ENCODE results near the gene FBXO24. TPM values are rescaled to one million over a fixed set of nuclear protein-coding genes. Genes with fewer than 3 reads are reported as not detected.

FBXO24 gene
- total and polyA plus RNA-seq, 9 of the 15 experiments (the other 6 are each of a cell fraction or from before 2014, with no cell fraction given): 0.17 to 0.95 (median 0.50) TPM

- TF ChIP-seq, protein P1, sequence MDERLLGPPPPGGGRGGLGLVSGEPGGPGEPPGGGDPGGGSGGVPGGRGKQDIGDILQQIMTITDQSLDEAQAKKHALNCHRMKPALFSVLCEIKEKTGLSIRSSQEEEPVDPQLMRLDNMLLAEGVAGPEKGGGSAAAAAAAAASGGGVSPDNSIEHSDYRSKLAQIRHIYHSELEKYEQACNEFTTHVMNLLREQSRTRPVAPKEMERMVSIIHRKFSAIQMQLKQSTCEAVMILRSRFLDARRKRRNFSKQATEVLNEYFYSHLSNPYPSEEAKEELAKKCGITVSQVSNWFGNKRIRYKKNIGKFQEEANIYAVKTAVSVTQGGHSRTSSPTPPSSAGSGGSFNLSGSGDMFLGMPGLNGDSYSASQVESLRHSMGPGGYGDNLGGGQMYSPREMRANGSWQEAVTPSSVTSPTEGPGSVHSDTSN (CRISPR knock-in tag; IDR thresholded peaks at IDR 0.05; ENCODE audit: low read depth): no peak
- TF ChIP-seq, protein P1 (tag; conservative IDR thresholded peaks at IDR 0.05; ENCODE audit: low read depth): peak; percentile 65
- peak; percentile 95 for TF ChIP-seq MGA (IDR thresholded peaks at IDR 0.05)
- no peak for TF ChIP-seq ZNF699 (CRISPR knock-in tag; IDR thresholded peaks at IDR 0.05; ENCODE audit: insufficient replicate concordance)
- 0 out of 2 replicates have a peak, but pooled peaks have one; percentile 24 for TF ChIP-seq ZKSCAN1 (IDR thresholded peaks at IDR 0.05; ENCODE audit: low read depth, low read length)
- 0 out of 2 replicates have a peak, but pooled peaks have one; percentile 68 for TF ChIP-seq ZNF174 (CRISPR knock-in tag; IDR thresholded peaks at IDR 0.05)
- peak; percentile 67 to 68; a peak in 3 of 4 replicates for TF ChIP-seq MAZ (CRISPR knock-in tag; conservative IDR thresholded peaks at IDR 0.05 in 1 of 2, IDR thresholded peaks at IDR 0.05 in 1 of 2)
- TF ChIP-seq CBFA2T2 (conservative IDR thresholded peaks at IDR 0.05): no peak
- peak in 1 of 2 experiments; percentile 99; a peak in 2 of 4 replicates for TF ChIP-seq HDAC1 (IDR thresholded peaks at IDR 0.05)
- TF ChIP-seq MED1 (CRISPR knock-in tag; IDR thresholded peaks at IDR 0.05; ENCODE audit: borderline replicate concordance): no peak
- peak; percentile 82 for TF ChIP-seq NBN (IDR thresholded peaks at IDR 0.05; ENCODE audit: low read depth)
Measured at GRCh38 chr7:100538654-100539435, 47.3 kb upstream of the FBXO24 start, which contains the start of gene AGFG2 (continued).
